Tibial artery (tissue), 4 donors: ENCODE measurements around the gene POMC.

Experiments used
- DNase-seq, 2 donors: peaks; one replicate each; pipeline ENCODE4 v3.0.0-alpha.2; 2019
- H3K27ac ChIP-seq, 2 donors: fragments of 200-600 bp; sonication (generic) in 1 of 2; 1 replicate in 1 of 2; 2 replicates in 1 of 2; pipeline ENCODE4 v1.5.1; 2018 to 2019; ENCODE audit warnings: mild to moderate bottlenecking in 1 of 2
- H3K27me3 ChIP-seq, 2 donors: fragments of 200-600 bp; sonication (generic) in 1 of 2; one replicate each; pipeline versions ENCODE4 v1.5.1 to v1.6.0; 2016 to 2019
- H3K36me3 ChIP-seq, 3 donors: fragments of 200-600 bp; sonication (generic) in 2 of 3; one replicate each; pipeline ENCODE4 v1.5.1; 2016 to 2019; ENCODE audit warnings: mild to moderate bottlenecking in 2 of 3
- H3K4me1 ChIP-seq, 4 donors: fragments of 200-600 bp; sonication (generic) in 2 of 4; 1 replicate in 3 of 4; 2 replicates in 1 of 4; pipeline ENCODE4 v1.5.1; 2016 to 2019
- H3K4me3 ChIP-seq, 2 donors: fragments of 200-600 bp; sonication (generic) in 1 of 2; 1 replicate in 1 of 2; 2 replicates in 1 of 2; pipeline ENCODE4 v1.5.1; 2018 to 2019; ENCODE audit warnings: mild to moderate bottlenecking in 2 of 2
- H3K9me3 ChIP-seq, 3 donors: fragments of 200-600 bp; sonication (generic) in 1 of 3; one replicate each; pipeline ENCODE4 v1.5.1; 2016 to 2019
- intact Hi-C: fragments of 100-400 bp; cut with DNase I; formaldehyde crosslinking; loops from one replicate; pipeline ENCODE4 v1.15.0; 2023; ENCODE audit warnings: low total_unique reads
- TF ChIP-seq, protein P1 (sequence below), 2 experiments: fragments of 200-600 bp in 1 of 2; fragments of 450-650 bp in 1 of 2; IDR thresholded peaks; one replicate each; pipeline ENCODE4 v1.5.1; 2017 to 2019; ENCODE audit warnings: antibody characterized with exemption in 2 of 2, mild to moderate bottlenecking in 1 of 2, moderate library complexity in 1 of 2

The POMC gene

DNA sequence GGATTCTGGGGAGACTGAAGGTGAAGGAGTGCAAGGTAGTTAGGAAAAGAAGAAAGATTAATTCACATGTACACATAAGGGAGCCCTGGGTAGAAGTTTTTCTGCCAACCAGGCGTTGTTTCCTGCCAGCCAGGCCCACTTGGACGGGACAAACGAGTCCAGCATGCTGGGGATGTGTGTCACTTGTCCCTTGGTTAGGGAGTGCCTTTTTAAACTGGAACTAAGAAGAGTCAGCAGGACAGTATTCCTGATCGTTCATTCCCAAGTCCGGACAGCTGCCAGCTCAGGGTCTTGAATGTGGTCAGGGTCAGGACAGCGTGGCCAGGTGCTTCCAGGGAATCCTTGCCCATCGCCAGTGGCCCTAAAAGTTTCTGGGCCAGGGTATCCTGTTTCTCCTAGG is 43.2 kb downstream of the POMC start:
- Histone ChIP-seq H3K4me1 (peaks cover 0 to 3% (median 0%) of the 10 kb centered on the region in 4 donors), H3K4me3 (no peak overlapping the region), H3K27ac (no peak overlapping the region), H3K9me3 (no peaks in the 10 kb centered on the region), H3K27me3 (no peaks in the 10 kb centered on the region), H3K36me3 (no peaks in the 10 kb centered on the region)
- intact Hi-C loops: no loop called here
- no peak for DNase-seq
- TF ChIP-seq, protein P1, sequence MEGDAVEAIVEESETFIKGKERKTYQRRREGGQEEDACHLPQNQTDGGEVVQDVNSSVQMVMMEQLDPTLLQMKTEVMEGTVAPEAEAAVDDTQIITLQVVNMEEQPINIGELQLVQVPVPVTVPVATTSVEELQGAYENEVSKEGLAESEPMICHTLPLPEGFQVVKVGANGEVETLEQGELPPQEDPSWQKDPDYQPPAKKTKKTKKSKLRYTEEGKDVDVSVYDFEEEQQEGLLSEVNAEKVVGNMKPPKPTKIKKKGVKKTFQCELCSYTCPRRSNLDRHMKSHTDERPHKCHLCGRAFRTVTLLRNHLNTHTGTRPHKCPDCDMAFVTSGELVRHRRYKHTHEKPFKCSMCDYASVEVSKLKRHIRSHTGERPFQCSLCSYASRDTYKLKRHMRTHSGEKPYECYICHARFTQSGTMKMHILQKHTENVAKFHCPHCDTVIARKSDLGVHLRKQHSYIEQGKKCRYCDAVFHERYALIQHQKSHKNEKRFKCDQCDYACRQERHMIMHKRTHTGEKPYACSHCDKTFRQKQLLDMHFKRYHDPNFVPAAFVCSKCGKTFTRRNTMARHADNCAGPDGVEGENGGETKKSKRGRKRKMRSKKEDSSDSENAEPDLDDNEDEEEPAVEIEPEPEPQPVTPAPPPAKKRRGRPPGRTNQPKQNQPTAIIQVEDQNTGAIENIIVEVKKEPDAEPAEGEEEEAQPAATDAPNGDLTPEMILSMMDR (IDR thresholded peaks at IDR 0.05): no peak

DNA sequence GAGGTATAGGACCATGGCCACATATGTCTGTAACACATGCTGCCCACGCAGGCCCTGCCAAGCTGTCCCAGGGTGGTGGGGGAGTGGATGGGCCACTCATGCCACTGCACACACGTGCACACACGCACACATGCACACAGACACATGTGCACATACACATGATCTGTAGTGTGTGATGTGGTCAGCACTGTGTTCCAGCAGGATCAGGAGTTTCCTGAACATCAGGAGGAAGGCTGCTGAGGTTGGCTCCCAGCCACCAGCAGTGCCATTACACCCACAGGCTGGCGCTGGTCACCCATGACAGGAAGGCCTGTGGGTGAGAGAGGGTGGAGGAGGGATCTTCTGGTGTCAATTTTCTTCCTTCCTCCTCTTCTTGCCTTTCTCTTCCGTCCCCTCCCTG is 44.7 kb downstream of the POMC start:
- no peak overlapping the region for H3K4me3 ChIP-seq
- intact Hi-C loops: no loop called here

DNA sequence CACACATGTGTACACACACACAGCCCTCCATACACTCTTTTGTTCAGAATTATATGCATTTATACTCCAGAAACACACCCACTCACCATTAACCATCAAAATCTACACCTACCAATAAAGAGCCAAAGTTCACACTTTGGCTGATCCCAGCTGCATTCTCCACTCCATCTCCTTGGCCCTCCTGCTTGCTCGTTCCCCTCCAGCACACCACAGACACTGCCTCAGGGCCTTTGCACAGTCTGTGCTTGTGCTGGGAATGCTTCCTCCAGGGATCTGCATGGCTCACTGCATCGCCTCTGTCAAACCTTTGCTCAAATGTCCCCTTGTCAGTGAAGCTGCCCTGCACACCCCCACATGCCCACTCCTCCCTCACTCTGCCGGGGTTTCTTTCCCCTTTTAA is 46.0 kb downstream of the POMC start:
- Histone ChIP-seq H3K9me3 (no peaks in the 10 kb centered on the region), H3K36me3 (no peaks in the 10 kb centered on the region), H3K4me1 (no peaks in the 10 kb centered on the region), H3K27me3 (no peaks in the 10 kb centered on the region), H3K27ac (no peak overlapping the region), H3K4me3 (no peak overlapping the region)
- TF ChIP-seq, protein P1 (IDR thresholded peaks at IDR 0.05): no peak
- intact Hi-C loops: no loop called here
- DNase-seq: no peak

More for the DNA sequence above, 44.7 kb downstream of the POMC start:
- Histone ChIP-seq H3K9me3 (no peaks in the 10 kb centered on the region), H3K27ac (no peak overlapping the region), H3K4me1 (no peaks in the 10 kb centered on the region), H3K27me3 (no peaks in the 10 kb centered on the region), H3K36me3 (no peaks in the 10 kb centered on the region)
- TF ChIP-seq, protein P1 (IDR thresholded peaks at IDR 0.05): no peak
- DNase-seq: no peak

DNA sequence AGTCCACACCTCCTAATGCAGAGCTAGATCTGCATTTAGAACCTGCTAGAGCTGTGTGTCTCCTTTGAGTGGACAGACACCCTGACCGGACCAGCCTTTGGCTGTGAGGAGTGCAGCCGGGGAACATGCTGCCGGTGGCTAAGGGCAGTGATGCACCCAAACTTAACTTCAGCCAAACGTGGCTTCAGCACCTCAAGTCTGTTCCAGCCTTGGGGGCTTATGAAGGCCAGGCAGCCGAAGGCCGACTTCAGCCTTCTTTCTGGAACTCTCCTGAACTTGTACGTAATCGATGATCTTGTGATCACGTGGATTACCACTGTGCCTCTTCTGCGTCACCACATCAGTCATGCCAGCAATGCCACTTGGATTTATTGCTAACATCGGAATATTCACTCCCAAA is 49.1 kb downstream of the POMC start:
- Histone ChIP-seq H3K27me3 (no peaks in the 10 kb centered on the region), H3K9me3 (no peaks in the 10 kb centered on the region), H3K27ac (no peak overlapping the region), H3K4me3 (no peak overlapping the region), H3K4me1 (no peaks in the 10 kb centered on the region), H3K36me3 (no peaks in the 10 kb centered on the region)
- TF ChIP-seq, protein P1 (IDR thresholded peaks at IDR 0.05): no peak
- intact Hi-C loops: no loop called here
- no peak for DNase-seq

DNA sequence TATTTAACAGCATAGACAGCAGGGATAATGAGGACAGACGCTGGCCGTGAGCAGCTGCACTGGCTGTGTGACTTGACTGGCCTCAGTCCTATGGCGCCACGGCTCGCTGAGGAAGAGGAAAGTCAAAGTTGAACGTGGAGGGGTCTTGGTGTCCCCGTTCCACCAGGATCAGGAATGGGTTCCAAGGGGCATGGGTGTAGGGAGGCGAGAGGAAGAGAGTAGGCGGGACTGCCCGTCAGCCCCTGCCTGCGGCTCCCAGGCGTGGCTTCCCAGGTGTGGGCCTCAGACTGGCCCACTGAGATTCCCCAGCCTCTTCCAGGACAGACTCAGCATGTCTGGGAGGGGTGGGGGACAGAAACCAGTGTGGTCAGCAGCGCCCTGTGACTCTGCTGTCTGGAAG is 51.4 kb downstream of the POMC start:
- TF ChIP-seq, protein P1 (IDR thresholded peaks at IDR 0.05): no peak
- Histone ChIP-seq H3K36me3 (no peaks in the 10 kb centered on the region), H3K27me3 (no peaks in the 10 kb centered on the region), H3K4me1 (no peaks in the 10 kb centered on the region), H3K9me3 (no peaks in the 10 kb centered on the region), H3K4me3 (no peak overlapping the region), H3K27ac (no peak overlapping the region)
- intact Hi-C loops: no loop called here
- DNase-seq: no peak

DNA sequence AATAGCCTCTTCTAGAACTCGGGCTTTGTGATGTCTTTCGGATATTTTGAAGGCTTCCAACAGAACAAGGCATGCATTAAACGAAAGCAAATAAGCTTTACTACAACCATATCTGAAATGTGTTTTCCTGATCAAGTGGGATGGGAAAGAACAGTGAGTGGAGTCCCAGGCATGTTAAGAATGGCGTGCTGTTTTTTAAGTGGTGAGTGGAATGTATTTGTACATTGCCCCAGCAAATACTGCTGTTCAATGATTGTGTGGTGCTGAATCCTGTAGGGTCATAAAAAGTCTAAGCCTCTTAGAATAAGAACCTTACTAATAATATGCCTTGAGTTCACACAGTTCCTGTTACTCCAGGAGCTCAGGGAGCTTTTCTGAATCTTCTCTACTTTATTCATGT is 52.5 kb downstream of the POMC start:
- intact Hi-C loops: no loop called here
- Histone ChIP-seq H3K27me3 (no peaks in the 10 kb centered on the region), H3K9me3 (no peaks in the 10 kb centered on the region), H3K4me3 (no peak overlapping the region), H3K4me1 (no peaks in the 10 kb centered on the region), H3K27ac (no peak overlapping the region), H3K36me3 (no peaks in the 10 kb centered on the region)
- TF ChIP-seq, protein P1 (IDR thresholded peaks at IDR 0.05): no peak
- no peak for DNase-seq
